ENCODE data around the gene PCK2.
"Not testable (repeated sequence)": the region's sequence is repeated elsewhere in the genome, so short reads cannot be mapped to it uniquely, and the experiment has no call there.

The PCK2 gene

GRCh38 chr14:24093901-24094840 lies at the start of gene PCK2:
Gene PCK2, plus strand, starts transcription at chr14:24094311. Its CDS starts 95 bp downstream, at chr14:24094406.
- peak within 1 kb of the TSS; percentile 90 for H3K4me2 ChIP-seq (ENCODE audit: low read depth, low read length, poor library complexity, severe bottlenecking)
- H3K4me3 ChIP-seq (ENCODE audit: low read length, poor library complexity, severe bottlenecking) = peak within 1 kb of the TSS; percentile 93
- no peaks in the 10 kb centered on the region for H3K9me3 ChIP-seq (ENCODE audit: insufficient read depth, low read depth, low read length)
- H3K36me3 ChIP-seq (ENCODE audit: insufficient read depth, low read length) = no peaks in the 10 kb centered on the region; the same call in 1 of the 2 replicates
- peak within 1 kb of the TSS; percentile 99 for H3K9ac ChIP-seq (ENCODE audit: low read depth, low read length, poor library complexity, severe bottlenecking)
- H3F3A ChIP-seq (ENCODE audit: low read depth) = no peaks in the 10 kb centered on the region; the same call in 1 of the 2 replicates
- H4K20me1 ChIP-seq (ENCODE audit: insufficient read depth, low read length, poor library complexity, severe bottlenecking) = no peaks in the 10 kb centered on the region
- peaks cover 26% of the 10 kb centered on the region for H3K4me1 ChIP-seq (ENCODE audit: insufficient read depth, low read length, poor library complexity, severe bottlenecking)
- TF ChIP-seq CTCF (conservative IDR thresholded peaks at IDR 0.05; ENCODE audit: low read length) (no peak), EZH2phosphoT487 (IDR thresholded peaks at IDR 0.05; ENCODE audit: borderline replicate concordance) (no peak)
- H2AFZ ChIP-seq (ENCODE audit: low read length) = peak within 1 kb of the TSS; percentile 65
- no peaks in the 10 kb centered on the region for H3K9me2 ChIP-seq (replicated peaks; ENCODE audit: low read depth, low read length)
- no peaks in the 10 kb centered on the region for H3K27me3 ChIP-seq (ENCODE audit: insufficient read depth, low read length, poor library complexity, severe bottlenecking)
- peaks cover 33% of the 10 kb centered on the region for H3K79me2 ChIP-seq (ENCODE audit: insufficient read depth, low read length)

- not testable (repeated sequence) for H3K27me3 ChIP-seq (ENCODE audit: insufficient read depth, low read length, poor library complexity, severe bottlenecking); H4K20me1 ChIP-seq (ENCODE audit: insufficient read depth, low read length, poor library complexity, severe bottlenecking); H3K36me3 ChIP-seq (ENCODE audit: insufficient read depth, low read length); H3K9ac ChIP-seq (ENCODE audit: low read depth, low read length, poor library complexity, severe bottlenecking); H3K9me2 ChIP-seq (replicated peaks; ENCODE audit: low read depth, low read length); H3K9me3 ChIP-seq (ENCODE audit: insufficient read depth, low read depth, low read length); H3K4me3 ChIP-seq (ENCODE audit: low read length, poor library complexity, severe bottlenecking); H2AFZ ChIP-seq (ENCODE audit: low read length); H3K4me2 ChIP-seq (ENCODE audit: low read depth, low read length, poor library complexity, severe bottlenecking); H3K79me2 ChIP-seq (ENCODE audit: insufficient read depth, low read length); H3F3A ChIP-seq (ENCODE audit: low read depth)
- H3K4me1 ChIP-seq (ENCODE audit: insufficient read depth, low read length, poor library complexity, severe bottlenecking) = peaks cover 17% of the 10 kb centered on the region
Measured at GRCh38 chr14:24049002-24049401, 45.1 kb upstream of the PCK2 start.

- not testable (repeated sequence) for H3K9me3 ChIP-seq (ENCODE audit: insufficient read depth, low read depth, low read length); H3K36me3 ChIP-seq (ENCODE audit: insufficient read depth, low read length); H2AFZ ChIP-seq (ENCODE audit: low read length); H3F3A ChIP-seq (ENCODE audit: low read depth); H3K27me3 ChIP-seq (ENCODE audit: insufficient read depth, low read length, poor library complexity, severe bottlenecking); H3K4me3 ChIP-seq (ENCODE audit: low read length, poor library complexity, severe bottlenecking); H3K79me2 ChIP-seq (ENCODE audit: insufficient read depth, low read length); H3K9me2 ChIP-seq (replicated peaks; ENCODE audit: low read depth, low read length); H4K20me1 ChIP-seq (ENCODE audit: insufficient read depth, low read length, poor library complexity, severe bottlenecking)
- Histone ChIP-seq H3K4me2 (ENCODE audit: low read depth, low read length, poor library complexity, severe bottlenecking) (peak overlapping the region; percentile 100), H3K4me1 (ENCODE audit: insufficient read depth, low read length, poor library complexity, severe bottlenecking) (peaks cover 17% of the 10 kb centered on the region), H3K9ac (ENCODE audit: low read depth, low read length, poor library complexity, severe bottlenecking) (peak overlapping the region; percentile 81)
Measured at GRCh38 chr14:24050753-24051152, 43.4 kb upstream of the PCK2 start.

GRCh38 chr14:24051176-24051788 lies 42.8 kb upstream of the PCK2 start:
- no peak for TF ChIP-seq CTCF (conservative IDR thresholded peaks at IDR 0.05; ENCODE audit: low read length)
- TF ChIP-seq EZH2phosphoT487 (IDR thresholded peaks at IDR 0.05; ENCODE audit: borderline replicate concordance) = no peak
- Histone ChIP-seq H3K4me3 (ENCODE audit: low read length, poor library complexity, severe bottlenecking) (peak overlapping the region; percentile 87), H3K9ac (ENCODE audit: low read depth, low read length, poor library complexity, severe bottlenecking) (peak overlapping the region; percentile 81), H3K4me2 (ENCODE audit: low read depth, low read length, poor library complexity, severe bottlenecking) (peak overlapping the region; percentile 100), H3K79me2 (ENCODE audit: insufficient read depth, low read length) (no peaks in the 10 kb centered on the region), H3K9me2 (replicated peaks; ENCODE audit: low read depth, low read length) (no peaks in the 10 kb centered on the region), H3K9me3 (ENCODE audit: insufficient read depth, low read depth, low read length) (no peaks in the 10 kb centered on the region), H3F3A (ENCODE audit: low read depth) (no peaks in the 10 kb centered on the region), H2AFZ (ENCODE audit: low read length) (peak overlapping the region; percentile 96), H3K4me1 (ENCODE audit: insufficient read depth, low read length, poor library complexity, severe bottlenecking) (peaks cover 17% of the 10 kb centered on the region), H3K36me3 (ENCODE audit: insufficient read depth, low read length) (no peaks in the 10 kb centered on the region), H4K20me1 (ENCODE audit: insufficient read depth, low read length, poor library complexity, severe bottlenecking) (no peaks in the 10 kb centered on the region), H3K27me3 (ENCODE audit: insufficient read depth, low read length, poor library complexity, severe bottlenecking) (no peaks in the 10 kb centered on the region)

Measured in Loucy (cell line).